Panc1 (cell line): Measurements from ENCODE around the gene DENND5B. TPM values are rescaled to one million over a fixed set of nuclear protein-coding genes. Genes with fewer than 3 reads are reported as not detected.

Source experiments
- ATAC-seq: fragments of 200-7000 bp; cut with Tn5 transposase; 2 replicates; pipeline ENCODE4 v1.9.1; 2020; ENCODE audit warnings: mild to moderate bottlenecking, moderate library complexity
- BruUV-seq: library from RNA; stranded (reverse); fragments of 400-500 nt; replicated peaks from 2 replicates; lab custom pipeline; 2021; lab: Mats Ljungman, UMichigan
- CTCF ChIA-PET: fragments of 300-600 bp; sonication (Branson Sonifier 250); formaldehyde crosslinking; loops from one replicate; lab custom pipeline; 2022; ENCODE audit warnings: antibody characterized with exemption; lab: Charles Lee
- POLR2A ChIA-PET: fragments of 300-600 bp; sonication (Branson Sonifier 250); formaldehyde crosslinking; loops from one replicate; lab custom pipeline; 2022; ENCODE audit warnings: antibody characterized with exemption; lab: Charles Lee
- DNase-seq: peaks from one replicate; pipeline ENCODE4 v3.0.0-alpha.2; 2010; ENCODE audit warnings: low read depth, low spot score
- H3K27ac ChIP-seq: 2 replicates; pipeline ENCODE4 v1.5.1; 2011; ENCODE audit warnings: mild to moderate bottlenecking, low read length, inconsistent platforms
- H3K27me3 ChIP-seq: fragments of 200-500 bp; sonication (Bioruptor generic); 2 replicates; pipeline ENCODE4 v1.6.0; 2014; ENCODE audit warnings: low read length, inconsistent platforms; ENCODE audit not compliant: control insufficient read depth, insufficient read depth
- H3K36me3 ChIP-seq: fragments of 200-500 bp; sonication (Bioruptor generic); 2 replicates; pipeline ENCODE4 v1.5.1; 2014; ENCODE audit warnings: inconsistent platforms, mild to moderate bottlenecking, low read length, moderate library complexity; ENCODE audit not compliant: control insufficient read depth, insufficient read depth
- H3K4me1 ChIP-seq: 2 replicates; pipeline ENCODE4 v1.5.1; 2011; ENCODE audit warnings: inconsistent platforms, mild to moderate bottlenecking, low read length, moderate library complexity; ENCODE audit not compliant: control insufficient read depth, insufficient read depth
- H3K4me3 ChIP-seq, 2 experiments: 2 replicates each; pipeline ENCODE4 v1.5.1; 2011 to 2012; ENCODE audit warnings: low read depth in 2 of 2, low read length in 2 of 2, mild to moderate bottlenecking in 2 of 2, inconsistent platforms in 1 of 2, moderate library complexity in 1 of 2
- H3K9me3 ChIP-seq: fragments of 200-500 bp; sonication (Bioruptor generic); 2 replicates; pipeline ENCODE4 v1.5.1; 2014; ENCODE audit warnings: low read depth, mild to moderate bottlenecking, inconsistent platforms, low read length, moderate library complexity; ENCODE audit not compliant: control insufficient read depth, insufficient read depth
- POLR2AphosphoS5 ChIP-seq: IDR thresholded peaks from 2 replicates; pipeline ENCODE4 v1.6.1; 2012; ENCODE audit warnings: mild to moderate bottlenecking, low read depth, low read length, moderate library complexity
- REST ChIP-seq, 2 experiments: IDR thresholded peaks; 2 replicates each; pipeline ENCODE4 v1.6.1; 2011 to 2012; ENCODE audit warnings: low read depth in 2 of 2, control low read depth in 1 of 2, low read length in 1 of 2, mild to moderate bottlenecking in 1 of 2, moderate library complexity in 1 of 2; ENCODE audit not compliant: insufficient read depth in 1 of 2
- SIN3A ChIP-seq: IDR thresholded peaks from 2 replicates; pipeline ENCODE4 v1.6.1; 2012; ENCODE audit warnings: low read depth, mild to moderate bottlenecking, low read length, moderate library complexity, borderline replicate concordance; ENCODE audit not compliant: insufficient read depth
- TCF7L2 ChIP-seq: IDR thresholded peaks from 2 replicates; pipeline ENCODE4 v1.6.1; 2011; ENCODE audit warnings: mild to moderate bottlenecking, low read depth, low read length, inconsistent platforms
- in situ Hi-C: cut with HindIII; loops from 2 replicates; pipeline ENCODE4 v1.10.0; 2016; ENCODE audit warnings: low sequenced_read_pairs, low pct_unique_long_range_greater_than_20kb
- intact Hi-C: fragments of 100-400 bp; cut with micrococcal nuclease; formaldehyde crosslinking; loops from one replicate; pipeline ENCODE4 v1.10.0; 2022; ENCODE audit not compliant: unreplicated experiment
- total RNA-seq: library from RNA; stranded (reverse); gene quantifications from one replicate; pipeline ENCODE4 v1.2.1, GENCODE V29; 2021; ENCODE audit not compliant: unreplicated experiment
- TF ChIP-seq, protein P1 (sequence below): fragments of 450-650 bp; IDR thresholded peaks from 2 replicates; pipeline ENCODE4 v1.5.1; 2017; ENCODE audit warnings: mild to moderate bottlenecking

Gene DENND5B
- total RNA-seq, 1 experiment from 2014 or later = 36.8 TPM

DNA sequence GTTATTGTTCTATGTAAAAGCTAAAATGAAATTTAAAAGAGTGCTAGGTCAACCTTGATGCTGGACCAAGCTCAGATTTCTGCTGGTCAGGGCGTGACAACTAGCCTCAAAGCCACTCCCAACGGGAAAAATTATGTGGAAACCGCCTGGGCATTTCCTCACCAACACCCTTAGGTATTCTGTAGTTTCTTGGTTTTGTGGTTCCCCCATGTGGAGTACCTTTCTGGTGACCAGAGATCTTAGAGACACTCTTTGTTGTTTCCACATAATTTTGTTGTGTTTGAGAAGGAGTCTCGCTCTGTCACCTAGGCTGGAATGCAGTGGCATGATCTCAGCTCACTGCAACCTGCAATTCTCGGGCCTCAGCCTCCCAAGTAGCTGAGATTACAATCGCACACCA, 119.9 kb downstream of the DENND5B start:
- Histone ChIP-seq H3K36me3 (no peaks in the 10 kb centered on the region), H3K27me3 (no peaks in the 10 kb centered on the region), H3K4me1 (no peaks in the 10 kb centered on the region), H3K4me3 (no peak overlapping the region), H3K27ac (no peak overlapping the region), H3K9me3 (no peaks in the 10 kb centered on the region)
- ChIA-PET POLR2A (interaction anchor here (0.6 kb wide), 1 partner anchor 601 kb away, joined by 5 read pairs; no protein-coding TSS in a partner anchor), CTCF (no interaction called here)
- BruUV-seq = no TSS peak
- intact Hi-C loops = no loop called here
- ATAC-seq (no peak), DNase-seq (no peak)
- in situ Hi-C loops = no loop called here
- TF ChIP-seq TCF7L2 (no peak), REST (IDR thresholded peaks at IDR 0.05; ENCODE audit: insufficient read depth in 1 of 2, low read depth in 2 of 2, low read length in 1 of 2) (no peak), SIN3A (no peak), POLR2AphosphoS5 (no peak)
- TF ChIP-seq, protein P1, sequence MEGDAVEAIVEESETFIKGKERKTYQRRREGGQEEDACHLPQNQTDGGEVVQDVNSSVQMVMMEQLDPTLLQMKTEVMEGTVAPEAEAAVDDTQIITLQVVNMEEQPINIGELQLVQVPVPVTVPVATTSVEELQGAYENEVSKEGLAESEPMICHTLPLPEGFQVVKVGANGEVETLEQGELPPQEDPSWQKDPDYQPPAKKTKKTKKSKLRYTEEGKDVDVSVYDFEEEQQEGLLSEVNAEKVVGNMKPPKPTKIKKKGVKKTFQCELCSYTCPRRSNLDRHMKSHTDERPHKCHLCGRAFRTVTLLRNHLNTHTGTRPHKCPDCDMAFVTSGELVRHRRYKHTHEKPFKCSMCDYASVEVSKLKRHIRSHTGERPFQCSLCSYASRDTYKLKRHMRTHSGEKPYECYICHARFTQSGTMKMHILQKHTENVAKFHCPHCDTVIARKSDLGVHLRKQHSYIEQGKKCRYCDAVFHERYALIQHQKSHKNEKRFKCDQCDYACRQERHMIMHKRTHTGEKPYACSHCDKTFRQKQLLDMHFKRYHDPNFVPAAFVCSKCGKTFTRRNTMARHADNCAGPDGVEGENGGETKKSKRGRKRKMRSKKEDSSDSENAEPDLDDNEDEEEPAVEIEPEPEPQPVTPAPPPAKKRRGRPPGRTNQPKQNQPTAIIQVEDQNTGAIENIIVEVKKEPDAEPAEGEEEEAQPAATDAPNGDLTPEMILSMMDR = no peak

DNA sequence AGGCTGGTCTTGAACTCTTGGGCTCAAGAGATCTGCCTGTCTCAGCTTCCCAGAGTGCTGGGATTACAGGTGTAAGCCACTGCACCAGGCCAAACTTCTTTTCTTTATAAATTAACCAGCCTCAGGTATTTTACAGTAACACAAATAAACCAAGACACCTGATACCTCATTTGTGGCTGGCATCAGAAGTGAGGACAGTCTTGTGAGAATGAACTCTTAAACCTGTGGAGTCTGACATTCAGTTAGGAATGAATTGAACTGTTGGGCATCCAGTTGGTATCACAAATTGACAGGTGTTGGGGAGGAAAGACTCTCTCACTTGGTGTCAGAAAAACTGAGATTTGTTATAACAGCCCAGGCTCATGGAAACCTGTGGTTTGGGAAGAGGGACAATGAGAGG, 120.5 kb downstream of the DENND5B start:
- intact Hi-C loops = no loop called here
- H3K9me3 ChIP-seq = no peaks in the 10 kb centered on the region
- no peak for ATAC-seq
- no peaks in the 10 kb centered on the region for H3K27me3 ChIP-seq
- TF ChIP-seq TCF7L2 (no peak), POLR2AphosphoS5 (no peak), REST (IDR thresholded peaks at IDR 0.05; ENCODE audit: insufficient read depth in 1 of 2, low read depth in 2 of 2, low read length in 1 of 2) (no peak), SIN3A (no peak)
- TF ChIP-seq, protein P1 = no peak
- no peak for DNase-seq
- in situ Hi-C loops = no loop called here
- H3K36me3 ChIP-seq = no peaks in the 10 kb centered on the region
- CTCF ChIA-PET = no interaction called here
- no peaks in the 10 kb centered on the region for H3K4me1 ChIP-seq
- POLR2A ChIA-PET = interaction anchor here (0.6 kb wide), 1 partner anchor 93 kb away, joined by 3 read pairs; no protein-coding TSS in a partner anchor
- H3K4me3 ChIP-seq = no peak overlapping the region
- H3K27ac ChIP-seq = no peak overlapping the region
- BruUV-seq = no TSS peak
